Amygdala (tissue), 56 donors: Measurements from ENCODE around the gene AQP11.
A peak's percentile ranks its signal among the peaks of the same experiment; 100 is the strongest.
"Not testable (repeated sequence)": the region's sequence is repeated elsewhere in the genome, so short reads cannot be mapped to it uniquely, and the experiment has no call there.

Experiments
- DNase-seq, 56 donors: peaks; one replicate each; lab custom pipeline; 2025; lab: John Stamatoyannopoulos, UW

The AQP11 gene

DNA sequence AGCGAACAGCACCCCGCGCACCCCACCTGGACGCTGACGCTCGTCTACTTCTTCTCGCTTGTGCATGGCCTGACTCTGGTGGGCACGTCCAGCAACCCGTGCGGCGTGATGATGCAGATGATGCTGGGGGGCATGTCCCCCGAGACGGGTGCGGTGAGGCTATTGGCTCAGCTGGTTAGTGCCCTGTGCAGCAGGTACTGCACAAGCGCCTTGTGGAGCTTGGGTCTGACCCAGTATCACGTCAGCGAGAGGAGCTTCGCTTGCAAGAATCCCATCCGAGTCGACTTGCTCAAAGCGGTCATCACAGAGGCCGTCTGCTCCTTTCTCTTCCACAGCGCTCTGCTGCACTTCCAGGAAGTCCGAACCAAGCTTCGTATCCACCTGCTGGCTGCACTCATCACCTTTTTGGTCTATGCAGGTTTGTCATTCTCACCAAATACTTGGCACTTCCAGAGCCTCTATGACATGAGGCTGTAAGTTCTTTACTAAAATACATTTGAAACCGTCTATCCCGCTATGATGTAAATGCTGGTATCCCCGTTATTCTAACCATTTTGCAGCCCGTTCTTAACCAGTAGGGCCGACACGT lies 535 bp downstream of the AQP11 start:
- DNase-seq = peak in 45 of 56 donors; percentile 28 to 78 (median 54)

DNA sequence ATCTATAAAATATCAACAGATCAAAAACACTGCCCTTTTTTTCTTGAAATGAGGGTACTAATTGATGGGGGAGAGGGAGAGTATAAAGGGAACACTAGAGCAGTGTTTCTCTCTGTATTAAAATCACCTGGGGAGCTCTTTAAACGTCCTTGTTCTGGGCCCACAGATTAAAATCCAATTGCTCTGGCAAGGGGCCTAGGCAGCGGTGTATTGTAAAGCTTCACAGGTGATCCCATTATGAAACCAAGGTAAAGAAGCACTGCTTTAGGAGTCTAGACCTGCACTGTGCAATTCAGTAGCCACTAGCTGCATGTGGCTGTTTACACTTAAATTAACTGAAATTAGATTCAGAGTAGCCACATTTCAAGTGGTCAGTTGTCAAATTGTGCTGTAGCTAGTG lies 3.0 kb downstream of the AQP11 start:
- no peak for DNase-seq

GRCh38 chr11:77593883-77594282 lies 4.1 kb downstream of the AQP11 start:
- no peak for DNase-seq

GRCh38 chr11:77596626-77597025 lies 6.9 kb downstream of the AQP11 start:
- no peak for DNase-seq

- no peak for DNase-seq
These were observed 8.4 kb downstream of the AQP11 start for GRCh38 chr11:77598195-77598594.

GRCh38 chr11:77602381-77603088 lies 12.8 kb downstream of the AQP11 start:
- DNase-seq = peak in 5 of 56 donors; percentile 4 to 52 (median 13)

GRCh38 chr11:77604281-77604680 lies 14.5 kb downstream of the AQP11 start:
- no peak for DNase-seq

DNA sequence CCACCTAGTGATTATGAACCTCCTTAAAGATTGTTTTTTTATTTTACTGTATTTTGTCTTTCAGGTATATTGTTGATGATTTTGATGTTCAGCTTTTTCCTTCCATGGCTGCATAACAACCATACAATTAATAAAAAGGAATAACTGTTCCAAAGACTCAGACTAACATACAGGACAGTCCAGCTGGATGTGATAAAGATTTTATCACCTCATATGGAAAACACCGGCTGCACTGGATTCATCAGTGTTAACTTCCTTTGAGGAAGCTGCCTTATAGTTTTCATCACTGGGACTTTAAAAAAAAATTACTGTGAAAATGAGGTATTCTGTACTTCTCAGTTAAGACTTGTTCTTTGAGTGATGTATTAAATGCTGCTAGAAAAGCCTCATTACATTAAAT lies 19.5 kb downstream of the AQP11 start:
- DNase-seq = no peak

GRCh38 chr11:77611921-77612320 lies 22.2 kb downstream of the AQP11 start:
- DNase-seq = no peak

DNA sequence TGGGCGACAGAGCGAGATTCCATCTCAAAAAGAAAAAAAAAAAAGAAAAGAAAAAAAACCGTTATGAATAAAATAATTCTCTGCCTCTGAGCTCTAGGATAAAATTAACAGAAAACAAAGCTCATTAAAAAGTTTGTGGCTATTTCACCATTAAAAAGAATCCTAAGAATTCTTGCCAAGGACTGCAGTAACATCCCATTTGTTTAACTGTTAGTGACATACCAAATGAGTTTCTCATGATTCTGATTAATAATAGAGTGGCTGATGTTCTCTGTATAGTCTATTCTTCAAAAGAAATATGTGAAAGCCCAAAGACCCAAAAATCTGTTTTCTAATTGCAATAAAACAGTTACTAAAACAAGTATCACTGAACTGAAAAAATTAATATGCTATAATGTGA lies 28.1 kb downstream of the AQP11 start:
- DNase-seq = no peak

DNA sequence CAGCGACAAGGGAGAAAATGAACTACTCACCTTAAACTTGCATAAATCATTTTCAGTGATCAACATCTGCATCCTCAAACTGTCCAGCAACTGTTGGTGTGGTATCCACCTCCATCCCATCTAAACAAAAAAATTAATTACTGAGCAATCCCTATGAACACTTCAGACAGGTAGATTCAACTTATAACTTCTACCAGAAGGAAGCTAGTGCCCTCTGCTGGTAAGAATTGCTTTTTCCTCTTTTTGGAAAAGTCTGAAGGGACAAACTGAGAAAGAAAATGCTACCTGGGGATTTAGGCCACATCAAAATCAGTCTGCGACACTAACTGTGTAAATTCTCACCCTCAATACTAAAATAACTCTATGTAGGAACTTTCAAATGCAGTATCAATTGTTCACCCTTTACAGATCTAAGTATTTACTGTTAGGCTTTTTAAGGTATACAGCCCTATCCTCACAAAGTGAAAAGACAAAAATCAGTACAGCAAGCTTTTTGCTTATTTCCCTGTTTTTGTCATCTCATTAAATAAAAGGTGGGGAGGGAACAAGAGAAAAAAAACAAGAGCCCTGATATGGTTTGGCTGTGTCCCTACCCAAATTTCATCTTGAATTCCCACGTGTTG lies 29.9 kb downstream of the AQP11 start:
- DNase-seq = peak in 1 of 56 donors; percentile 22

DNA sequence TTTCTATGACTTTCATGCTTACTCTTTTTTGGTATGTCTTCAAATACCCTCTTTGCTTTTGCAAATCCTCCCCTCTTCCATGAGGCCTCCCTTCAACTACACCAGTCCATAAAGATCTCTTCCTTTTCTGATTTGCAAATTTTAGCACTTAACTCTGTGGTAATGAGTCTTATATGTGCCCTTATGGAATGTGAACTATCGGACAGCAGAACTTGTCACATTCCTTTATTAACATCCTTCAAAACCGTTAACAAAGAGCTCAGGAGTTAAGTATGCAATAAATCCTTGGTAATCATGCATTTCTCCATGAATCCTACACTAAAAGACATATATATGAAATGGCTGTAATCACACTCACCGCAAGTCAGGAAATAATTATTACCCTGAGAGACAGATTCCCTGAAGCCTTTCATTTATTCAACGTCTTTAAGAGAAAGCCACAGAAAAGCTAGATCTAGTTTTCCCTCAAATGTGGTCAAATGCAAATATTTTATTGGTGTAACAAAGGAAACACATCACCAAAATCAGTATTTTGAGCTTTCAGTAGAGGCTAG lies 40.5 kb downstream of the AQP11 start:
- no peak for DNase-seq

- DNase-seq = not testable (repeated sequence)
These were observed 44.2 kb downstream of the AQP11 start for GRCh38 chr11:77633926-77634325.

GRCh38 chr11:77636731-77637344 lies 47.1 kb downstream of the AQP11 start:
- no peak for DNase-seq

DNA sequence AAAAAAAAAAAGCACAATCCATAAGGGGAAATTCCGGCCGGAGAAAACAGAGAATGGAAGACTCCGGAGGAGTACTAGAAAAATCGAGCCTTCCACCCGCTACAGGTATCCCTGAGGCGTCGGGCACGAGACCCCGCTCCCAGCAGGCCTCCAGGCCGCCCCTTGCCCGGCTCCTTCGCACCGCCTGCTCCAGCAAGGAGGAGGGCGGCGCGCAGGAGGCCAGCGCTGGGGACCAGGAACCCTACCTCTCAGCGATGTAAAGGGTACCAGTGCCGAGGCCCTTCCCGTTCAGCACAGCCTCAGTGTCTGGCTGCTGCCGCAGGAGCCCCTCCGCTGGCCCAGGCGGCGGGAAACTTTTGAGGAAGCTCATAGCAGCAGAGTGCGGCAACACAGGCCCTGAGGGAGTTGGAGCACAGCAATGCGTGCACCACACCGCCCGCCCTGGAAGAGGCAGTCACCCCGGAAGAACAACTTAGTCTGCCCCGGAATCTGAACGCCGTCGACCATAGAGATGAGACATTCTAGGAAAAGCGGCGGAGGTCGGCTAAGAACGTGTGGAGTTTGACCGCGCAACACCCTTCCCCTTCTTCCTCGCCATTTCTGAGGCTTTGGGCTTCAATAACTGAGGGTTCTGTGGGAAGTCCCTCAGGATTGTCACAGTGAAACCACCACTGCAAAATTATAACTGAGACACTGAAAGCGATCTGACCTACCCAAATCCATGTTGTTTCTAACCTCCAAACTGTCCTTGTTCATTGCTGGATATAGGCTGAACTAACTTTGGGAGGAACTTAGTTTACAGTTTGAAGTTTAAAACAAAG lies 47.8 kb downstream of the AQP11 start, which contains the start of gene CLNS1A:
Gene CLNS1A (minus strand): TSS at position 450 of the 821 bp plus-strand sequence. CDS start 80 bp downstream, at position 370.
- peak; percentile 36 to 96 (median 84) for DNase-seq

GRCh38 chr11:77642228-77642627 lies 52.5 kb downstream of the AQP11 start:
- no peak for DNase-seq

DNA sequence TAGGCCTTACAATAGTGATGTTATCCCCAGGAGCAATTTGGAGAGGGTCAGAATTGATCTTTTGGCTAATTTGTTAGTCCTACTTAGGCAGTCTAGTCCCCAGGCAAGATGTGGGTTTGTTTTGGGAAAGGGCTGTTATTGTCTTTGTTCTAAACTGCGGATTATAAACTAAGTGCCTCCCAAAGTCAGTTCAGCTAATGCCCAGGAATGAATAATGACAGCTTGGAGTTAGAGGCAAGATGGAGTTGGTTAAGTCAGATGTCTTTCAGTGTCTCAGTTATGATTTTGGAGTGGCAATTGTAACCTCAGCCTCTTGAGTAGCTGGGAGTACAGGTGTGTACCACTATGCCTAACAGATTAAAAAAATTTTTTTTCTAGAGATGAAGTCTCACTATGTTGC lies 55.1 kb downstream of the AQP11 start:
- no peak for DNase-seq

DNA sequence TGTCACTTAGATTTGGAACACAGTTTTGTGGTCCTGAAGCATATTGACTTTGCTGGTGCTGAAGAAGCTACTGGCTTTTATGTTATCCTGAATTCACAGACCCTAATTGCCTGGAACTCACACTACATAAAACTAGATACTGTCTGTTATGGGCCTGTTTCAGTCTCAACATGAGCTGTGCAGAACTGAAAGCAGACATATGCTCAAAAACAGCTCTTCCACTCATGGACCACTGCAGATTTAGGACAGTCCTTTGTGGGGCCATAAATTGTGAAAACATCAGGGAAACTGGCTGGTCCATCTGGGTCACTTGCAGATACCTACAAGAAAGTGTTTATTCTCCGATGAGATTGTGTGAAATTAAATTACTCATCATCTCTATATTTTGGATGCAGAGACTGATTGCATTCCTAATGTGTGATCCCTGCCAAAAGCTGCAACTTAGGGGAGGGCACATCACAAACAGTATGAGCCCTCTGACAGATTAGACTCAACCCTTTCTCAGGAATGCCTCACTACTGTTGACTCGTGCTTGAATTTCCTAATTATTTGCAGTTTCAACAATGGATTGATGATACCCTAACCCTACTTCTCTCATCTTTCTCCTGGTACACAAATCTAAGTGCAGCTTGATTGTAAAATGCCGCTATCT lies 58.0 kb downstream of the AQP11 start:
- DNase-seq = no peak

DNA sequence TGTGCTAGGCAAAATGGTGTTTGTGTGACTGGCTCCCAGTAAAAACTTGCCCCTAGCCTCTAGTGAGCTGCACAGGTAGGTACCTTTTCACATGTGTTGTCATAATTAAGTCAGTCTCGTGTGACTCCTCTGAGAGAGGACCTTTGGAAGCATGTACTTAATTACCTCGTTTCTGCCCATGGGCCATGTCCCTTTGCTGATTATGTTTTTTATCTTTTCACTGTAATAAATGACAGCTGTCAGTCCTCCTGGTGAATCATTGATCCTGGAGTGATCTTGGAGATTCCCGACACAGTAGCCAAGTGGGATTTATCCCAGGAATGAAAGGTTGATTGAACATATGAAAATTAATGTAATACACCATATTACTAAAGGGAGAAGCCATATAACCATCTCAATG lies 60.4 kb downstream of the AQP11 start:
- no peak for DNase-seq
